Left renal cortex interstitium (tissue), 4 donors: ENCODE measurements around the gene CD244. TPM values are rescaled to one million over a fixed set of nuclear protein-coding genes. Genes with fewer than 3 reads are reported as not detected.

Experiments used
- DNase-seq, 4 donors: peaks; one replicate each; pipeline ENCODE4 v3.0.0-alpha.2; 2013; ENCODE audit warnings: low read depth in 4 of 4, low spot score in 2 of 4, missing footprints in 1 of 4
- polyA plus RNA-seq, 4 donors: library from polyadenylated mRNA; unstranded; fragments of 120-200 nt; gene quantifications; one replicate each; pipeline ENCODE4 v1.2.1, GENCODE V29; 2013; ENCODE audit not compliant: insufficient read length in 4 of 4

The CD244 gene
- polyA plus RNA-seq, 4 donors, result 0.11 to 0.44 (median 0.25) TPM

DNA sequence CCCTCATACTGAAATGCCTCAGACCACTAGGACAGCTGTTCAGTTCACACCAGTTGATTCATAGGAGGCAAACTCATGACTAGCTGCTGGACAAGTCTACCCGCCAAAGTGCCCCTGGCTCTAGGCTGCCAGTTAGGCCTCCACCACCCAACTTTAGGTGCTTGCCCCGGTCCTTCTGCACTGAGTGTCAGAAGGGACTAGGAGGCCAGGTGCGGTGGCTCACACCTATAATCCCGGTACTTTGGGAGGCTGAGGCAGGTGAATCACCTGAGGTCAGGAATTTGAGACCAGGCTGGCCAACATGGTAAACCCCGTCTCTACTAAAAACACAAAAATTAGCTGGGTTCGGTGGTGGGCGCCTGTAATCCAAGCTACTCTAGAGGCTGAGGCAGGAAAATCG lies 47.8 kb downstream of the CD244 start:
- no peak for DNase-seq

DNA sequence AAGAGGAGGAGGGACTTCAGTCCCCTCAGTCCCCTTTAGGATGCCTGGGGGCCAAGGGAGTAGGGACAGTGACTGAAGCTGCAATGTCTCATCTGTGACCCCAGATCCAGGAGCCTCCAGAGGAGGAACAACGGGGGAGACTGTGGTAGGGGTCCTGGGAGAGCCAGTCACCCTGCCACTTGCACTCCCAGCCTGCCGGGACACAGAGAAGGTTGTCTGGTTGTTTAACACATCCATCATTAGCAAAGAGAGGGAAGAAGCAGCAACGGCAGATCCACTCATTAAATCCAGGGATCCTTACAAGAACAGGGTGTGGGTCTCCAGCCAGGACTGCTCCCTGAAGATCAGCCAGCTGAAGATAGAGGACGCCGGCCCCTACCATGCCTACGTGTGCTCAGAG lies 48.4 kb downstream of the CD244 start:
- no peak for DNase-seq

DNA sequence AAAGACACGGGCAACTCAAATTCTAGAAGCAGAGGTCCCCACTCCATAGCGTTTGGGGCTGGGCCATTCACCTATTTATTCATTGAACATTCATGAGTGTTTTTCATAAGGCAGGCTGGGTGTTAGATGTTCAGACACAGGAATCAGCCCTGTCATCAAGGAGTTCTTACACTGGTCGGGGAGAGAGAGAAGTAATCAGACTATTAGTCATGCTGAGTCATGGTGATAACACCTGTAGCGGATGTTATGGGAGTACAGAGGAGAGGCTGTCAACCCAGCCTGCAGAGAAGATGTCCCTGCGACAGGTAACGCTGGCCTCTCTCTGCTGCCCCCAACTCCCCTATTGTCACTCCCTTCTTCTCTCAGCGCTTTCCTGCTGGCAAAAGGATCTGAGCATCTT lies 49.5 kb downstream of the CD244 start:
- no peak for DNase-seq

DNA sequence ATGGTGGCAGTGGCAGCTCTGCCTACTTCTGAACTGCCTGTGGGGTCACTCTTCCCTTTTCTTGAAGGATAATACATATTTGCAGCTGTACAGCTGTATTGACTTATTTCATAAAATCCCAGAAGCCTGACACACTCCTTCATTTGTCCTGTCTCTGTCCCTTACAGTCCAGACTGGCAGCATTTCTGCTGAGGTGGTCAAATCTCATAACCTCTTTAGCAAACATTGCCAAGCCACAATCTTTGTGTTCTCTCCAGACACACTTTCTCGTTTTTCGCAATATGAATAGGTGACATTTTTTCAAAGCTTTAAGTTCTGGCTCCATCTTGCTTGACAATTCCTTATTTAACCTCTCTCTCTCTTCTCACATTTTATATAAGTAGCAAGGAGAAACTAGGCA lies 51.5 kb downstream of the CD244 start:
- no peak for DNase-seq

DNA sequence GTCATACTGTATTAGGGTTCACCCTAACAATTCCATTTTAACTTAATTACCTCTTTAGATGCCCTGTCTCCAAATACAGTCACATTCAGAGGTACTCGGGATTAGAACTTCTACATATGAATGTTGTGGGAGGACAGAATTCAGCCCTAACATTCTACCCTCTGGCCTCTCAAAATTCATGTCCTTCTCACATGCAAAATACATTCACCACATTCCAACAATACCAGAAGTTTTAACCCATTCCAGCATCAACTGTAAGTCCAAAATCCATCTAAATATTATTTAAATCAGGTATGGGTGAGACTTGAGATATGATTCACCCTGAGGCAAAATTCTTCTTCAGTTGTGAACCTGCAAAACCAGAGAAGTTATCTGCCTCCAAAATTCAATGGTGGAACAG lies 52.2 kb downstream of the CD244 start:
- no peak for DNase-seq

DNA sequence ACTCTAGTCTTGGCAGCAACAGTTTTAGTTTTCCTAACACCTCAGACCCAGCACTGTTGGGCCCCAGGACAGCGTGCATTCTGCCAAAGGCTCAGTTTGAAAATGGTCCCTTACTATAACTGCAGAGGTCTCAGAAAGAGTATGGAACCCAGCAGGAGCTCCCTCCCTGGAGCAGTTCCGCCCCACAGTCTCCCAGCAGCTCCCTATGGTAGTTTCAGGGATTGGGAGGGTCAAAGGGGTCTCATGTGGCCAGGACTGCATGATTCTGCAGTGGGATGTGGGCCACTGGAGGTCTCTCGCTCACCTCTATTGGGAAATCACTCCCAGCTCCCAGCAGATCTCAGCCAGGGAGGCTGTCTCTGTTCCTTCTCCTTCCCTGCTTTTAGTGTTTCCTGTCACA lies 54.4 kb downstream of the CD244 start:
- no peak for DNase-seq

DNA sequence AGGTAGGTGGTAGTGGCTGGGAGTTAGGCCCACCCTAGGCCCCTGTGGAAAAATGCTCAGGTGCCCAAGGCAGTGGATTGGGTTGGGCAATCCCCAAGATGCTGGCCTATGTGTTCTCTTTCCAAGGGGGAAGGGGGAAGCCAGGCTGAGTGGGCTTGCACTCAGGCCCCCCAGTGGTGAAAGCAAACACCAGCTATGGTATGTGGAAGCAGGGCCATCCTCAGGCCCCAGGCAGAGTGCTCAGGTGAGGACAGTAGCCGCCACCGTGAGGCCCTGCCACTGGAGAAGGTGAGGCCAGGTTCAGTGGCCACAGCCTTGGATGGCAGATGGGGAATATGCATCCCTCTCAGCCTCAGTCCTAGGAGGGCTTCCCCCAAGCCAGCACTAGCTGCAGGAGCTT lies 54.9 kb downstream of the CD244 start:
- no peak for DNase-seq

DNA sequence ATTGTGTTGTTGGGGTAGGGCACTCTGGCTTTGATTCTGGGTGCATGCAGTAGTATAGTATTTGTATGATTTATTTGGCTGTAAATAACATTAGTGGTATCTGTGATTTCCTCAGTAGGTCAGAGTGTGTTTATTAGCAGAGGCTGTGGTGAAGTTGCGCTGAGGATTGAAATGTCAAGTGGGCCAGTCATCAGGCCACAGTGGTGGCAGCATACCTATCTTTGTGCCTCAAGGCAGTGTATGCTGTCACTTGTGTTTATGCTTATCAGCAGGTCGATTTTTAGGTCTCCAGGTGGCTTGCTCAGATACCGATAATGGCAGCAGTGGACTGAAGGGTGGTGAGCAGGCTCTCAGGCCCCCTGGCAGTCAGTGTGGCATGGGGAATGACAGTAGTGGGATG lies 55.4 kb downstream of the CD244 start:
- no peak for DNase-seq

DNA sequence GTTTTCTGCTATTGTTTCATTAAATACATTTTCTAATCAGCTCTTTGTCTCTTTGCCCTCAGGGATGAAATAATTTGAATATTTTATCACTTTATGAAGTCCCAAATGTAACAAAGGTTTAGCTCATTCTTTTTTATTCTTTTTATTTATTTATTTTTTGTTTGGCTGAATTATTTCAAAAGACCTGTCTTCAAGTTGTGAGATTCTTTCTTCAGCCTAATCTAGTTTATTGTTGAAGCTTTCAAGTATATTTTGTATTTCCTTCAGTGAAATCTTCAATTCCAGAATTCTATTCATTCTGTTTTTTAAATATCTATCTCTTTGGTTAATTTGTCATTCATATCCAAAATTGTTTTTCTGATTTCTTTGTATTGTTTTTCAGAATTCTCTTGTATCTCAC lies 55.9 kb downstream of the CD244 start:
- no peak for DNase-seq

DNA sequence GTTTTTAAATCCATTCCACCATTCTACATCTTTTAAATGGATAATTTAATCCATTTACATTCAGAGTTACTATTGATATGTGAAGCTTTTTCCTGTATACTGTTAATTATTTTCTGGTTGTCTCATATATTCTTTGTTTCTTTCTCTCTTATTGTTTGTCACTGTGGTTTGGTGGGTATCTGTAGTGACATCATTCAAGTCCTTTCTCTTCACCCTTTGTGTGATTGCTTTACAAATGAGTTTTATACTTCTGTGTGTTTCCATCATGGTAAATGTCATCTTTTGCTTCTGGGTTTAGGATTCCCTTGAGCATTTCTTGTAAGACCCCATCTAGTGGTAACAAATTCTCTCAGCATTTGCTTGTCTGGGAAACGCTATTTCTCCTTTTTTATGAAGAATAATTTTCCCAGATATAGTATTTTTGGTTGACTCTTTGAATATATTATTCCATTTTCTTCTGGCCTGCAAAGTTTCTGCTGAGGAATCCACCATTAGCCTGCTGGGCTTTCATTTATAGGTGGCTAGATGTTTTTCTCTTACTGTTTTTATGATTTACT lies 56.5 kb downstream of the CD244 start:
- no peak for DNase-seq

DNA sequence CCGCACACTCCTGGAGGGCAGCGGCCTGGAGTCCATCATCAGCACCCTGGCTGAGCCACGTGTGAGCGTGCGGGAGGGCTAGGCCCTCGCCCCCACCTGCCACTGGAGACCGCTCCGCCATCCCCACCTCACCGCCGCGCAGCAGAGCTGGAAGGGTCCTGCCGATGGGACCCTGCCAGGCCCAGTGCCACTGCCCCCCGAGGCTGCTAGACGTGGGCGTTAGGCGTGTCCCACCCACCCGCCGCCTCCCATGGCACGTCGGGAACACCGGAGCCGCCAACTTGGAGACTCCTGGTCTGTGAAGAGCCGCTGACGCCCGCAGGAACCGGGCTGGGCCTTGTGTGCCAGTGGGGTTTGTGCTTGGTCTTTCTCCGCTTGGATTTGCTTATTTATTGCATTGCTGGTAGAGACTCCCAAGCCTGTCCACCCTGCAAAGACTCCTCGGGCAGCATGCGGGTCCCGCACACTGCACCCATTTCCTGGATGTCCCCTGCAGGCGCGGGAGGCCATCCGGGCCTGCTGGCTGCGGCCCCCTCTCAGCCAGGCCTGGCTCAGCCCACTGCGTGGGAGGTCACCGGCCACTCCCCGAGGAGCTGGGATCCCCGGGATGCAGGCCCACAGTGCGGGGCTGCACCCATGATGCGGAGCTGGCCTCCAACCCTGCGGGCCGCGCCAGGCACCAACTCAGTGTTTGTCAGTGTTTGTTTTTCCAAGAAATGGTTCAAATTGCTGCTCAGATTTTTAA lies 60.7 kb downstream of the CD244 start:
- no peak for DNase-seq

DNA sequence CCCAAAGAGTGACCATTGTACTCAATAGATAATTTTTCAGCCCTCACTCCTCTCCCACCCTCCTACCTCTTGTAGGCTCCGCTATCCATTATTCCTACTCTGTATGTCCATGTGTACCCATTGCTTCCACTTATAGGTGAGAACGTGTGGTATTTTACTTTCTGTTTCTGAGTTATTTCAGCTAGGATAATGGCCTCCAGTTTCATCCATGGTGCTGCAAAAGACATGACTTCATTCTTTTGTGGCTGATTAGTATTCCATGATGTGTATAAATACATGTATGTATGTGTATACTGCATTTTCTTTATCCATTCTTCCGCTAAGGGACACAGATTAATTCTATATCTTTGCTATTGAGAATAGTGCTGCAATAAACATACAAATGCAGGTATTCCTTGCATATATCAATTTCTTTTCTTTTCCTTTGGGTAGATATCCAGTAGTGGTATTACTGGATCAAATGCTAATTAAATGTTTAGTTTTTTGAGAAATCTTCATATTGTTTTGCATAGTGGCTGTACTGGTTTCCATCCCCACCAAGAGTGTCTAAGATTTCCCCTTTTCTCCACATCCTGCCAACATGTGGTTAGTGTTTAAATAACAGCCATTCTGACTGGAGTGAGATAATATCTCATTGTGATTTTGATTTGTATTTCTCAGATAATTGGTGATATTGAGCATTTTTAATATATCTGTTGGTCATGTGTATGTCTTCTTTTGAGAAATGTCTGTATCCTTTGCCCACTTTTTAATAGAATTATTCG lies 61.9 kb downstream of the CD244 start:
- DNase-seq, result no peak

DNA sequence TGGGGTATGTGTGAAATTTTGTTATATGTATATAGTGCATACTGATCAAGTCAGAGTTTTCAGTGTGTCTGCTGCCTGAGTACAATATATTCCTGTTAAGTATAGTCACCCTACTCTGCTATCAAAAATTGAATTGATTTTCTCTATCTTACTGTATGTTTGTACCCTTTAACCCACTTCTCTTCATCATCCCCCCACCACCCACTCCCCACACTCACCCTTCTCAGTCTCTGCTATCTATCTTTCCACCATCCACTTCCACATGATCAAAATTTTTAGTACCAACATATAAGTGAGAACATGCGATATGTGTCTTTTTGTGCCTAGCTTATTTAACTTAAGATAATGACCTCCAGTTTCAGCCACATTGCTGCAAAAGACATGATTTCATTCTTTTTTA lies 62.5 kb downstream of the CD244 start:
- DNase-seq, result no peak

DNA sequence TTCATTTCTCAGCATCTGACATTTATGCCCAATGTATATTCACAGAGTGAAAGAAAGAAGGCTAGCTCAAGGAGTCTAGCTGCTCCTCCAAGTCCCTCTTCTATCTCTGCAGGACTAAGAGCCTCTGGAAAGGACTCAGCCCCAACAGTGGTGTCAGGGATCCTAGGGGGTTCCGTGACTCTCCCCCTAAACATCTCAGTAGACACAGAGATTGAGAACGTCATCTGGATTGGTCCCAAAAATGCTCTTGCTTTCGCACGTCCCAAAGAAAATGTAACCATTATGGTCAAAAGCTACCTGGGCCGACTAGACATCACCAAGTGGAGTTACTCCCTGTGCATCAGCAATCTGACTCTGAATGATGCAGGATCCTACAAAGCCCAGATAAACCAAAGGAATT lies 63.0 kb downstream of the CD244 start:
- no peak for DNase-seq

DNA sequence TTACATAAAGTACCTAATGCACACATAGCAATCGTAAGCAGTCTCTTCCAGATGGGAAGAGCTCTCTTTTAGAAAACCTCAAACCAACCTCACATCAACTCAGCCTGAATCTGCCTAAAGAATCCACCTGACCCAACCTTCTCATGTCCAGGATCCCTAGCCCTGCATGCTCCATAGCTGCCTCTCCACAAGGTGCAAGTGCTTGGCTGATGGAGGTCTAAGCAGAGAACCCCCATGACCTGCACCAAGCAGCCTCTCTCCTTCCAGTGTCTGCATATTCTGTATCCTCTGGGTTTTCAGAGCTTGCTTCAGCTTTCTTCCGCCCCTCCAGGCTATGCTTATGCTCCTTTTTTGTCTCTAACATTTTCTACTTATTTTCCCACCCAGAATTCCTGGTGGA lies 64.2 kb downstream of the CD244 start:
- no peak for DNase-seq

DNA sequence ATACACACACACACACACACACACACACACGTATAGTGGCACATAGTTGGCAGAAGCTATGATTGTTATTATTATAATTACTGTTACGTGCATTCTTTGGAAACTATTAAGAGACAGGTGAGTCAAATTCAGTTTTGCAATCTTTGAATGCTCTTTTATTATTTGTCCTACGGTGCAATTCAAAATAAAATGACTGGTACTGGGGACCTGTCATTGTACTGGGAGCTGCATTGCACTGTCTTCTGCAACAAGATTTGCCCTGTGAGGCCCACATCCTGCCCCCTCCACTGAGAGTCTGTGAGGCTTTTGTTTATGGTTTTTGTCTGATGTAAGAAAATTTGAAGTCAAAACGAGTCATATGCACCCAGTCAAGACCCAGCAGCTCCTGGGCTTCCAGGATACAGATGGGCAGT lies 64.8 kb downstream of the CD244 start:
- no peak for DNase-seq

DNA sequence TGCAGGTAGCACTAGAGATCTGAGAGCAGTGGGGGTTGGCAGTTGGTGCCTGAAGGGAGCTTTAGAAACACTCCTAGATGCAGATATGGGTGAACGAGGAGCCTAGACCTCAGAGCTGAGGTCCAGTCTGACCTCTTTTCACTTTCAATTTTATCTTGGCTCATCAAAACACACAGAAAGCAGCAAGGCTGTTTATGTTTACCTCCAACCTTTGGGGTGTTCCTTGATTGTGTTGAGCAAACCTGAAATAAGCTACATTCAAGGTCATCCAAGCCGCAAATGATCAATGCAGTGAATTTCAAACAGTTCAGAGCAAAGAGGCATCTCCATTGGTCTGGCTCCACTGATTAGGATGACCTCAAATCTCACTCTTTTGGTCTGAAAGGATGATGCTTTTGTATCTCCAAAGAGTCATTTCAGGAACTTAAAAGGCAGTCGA lies 65.4 kb downstream of the CD244 start:
- DNase-seq, result no peak

DNA sequence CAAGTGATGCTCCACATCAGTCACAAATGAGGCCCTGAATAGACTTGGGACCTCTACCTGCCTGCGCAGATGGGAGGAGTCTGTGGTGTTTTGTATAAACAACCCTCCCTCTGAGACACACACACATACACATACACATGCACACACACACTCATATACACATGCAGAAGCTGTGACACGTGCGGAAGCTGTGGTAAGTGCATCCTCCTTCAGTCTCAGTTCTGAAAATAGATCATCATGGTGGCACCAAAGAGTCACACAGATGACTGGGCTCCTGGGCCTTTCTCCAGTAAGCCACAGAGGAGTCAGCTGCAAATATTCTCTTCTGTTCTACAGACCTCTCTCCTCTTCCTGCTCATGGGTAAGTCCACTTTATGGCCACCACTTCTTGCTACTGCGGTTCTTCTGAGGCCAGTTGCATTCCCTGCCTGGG lies 66.7 kb downstream of the CD244 start, which contains the start of gene LY9:
Gene LY9, plus strand, starts transcription at position 224 of the 433 bp plus-strand sequence. Its CDS starts 14 bp downstream, at position 238.
- no peak for DNase-seq

DNA sequence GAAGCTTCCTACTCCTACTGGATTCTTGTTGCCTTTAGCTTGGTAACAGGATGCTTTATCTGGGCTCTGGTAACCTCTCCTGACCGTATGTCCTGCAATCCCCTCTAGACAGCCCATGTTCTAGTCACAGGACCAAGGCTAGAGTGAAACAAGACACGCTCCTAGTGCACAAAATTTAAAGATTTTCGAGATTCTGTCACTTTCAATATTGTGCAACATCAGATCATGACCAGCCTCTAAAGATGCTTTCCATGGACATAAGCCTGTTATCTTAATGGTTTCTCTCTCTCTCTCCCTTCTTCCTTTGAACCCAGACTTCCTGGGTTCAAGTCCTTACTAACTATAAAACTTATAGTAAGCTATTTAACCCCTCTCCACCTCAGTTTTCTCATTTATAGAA lies 68.3 kb downstream of the CD244 start:
- no peak for DNase-seq

DNA sequence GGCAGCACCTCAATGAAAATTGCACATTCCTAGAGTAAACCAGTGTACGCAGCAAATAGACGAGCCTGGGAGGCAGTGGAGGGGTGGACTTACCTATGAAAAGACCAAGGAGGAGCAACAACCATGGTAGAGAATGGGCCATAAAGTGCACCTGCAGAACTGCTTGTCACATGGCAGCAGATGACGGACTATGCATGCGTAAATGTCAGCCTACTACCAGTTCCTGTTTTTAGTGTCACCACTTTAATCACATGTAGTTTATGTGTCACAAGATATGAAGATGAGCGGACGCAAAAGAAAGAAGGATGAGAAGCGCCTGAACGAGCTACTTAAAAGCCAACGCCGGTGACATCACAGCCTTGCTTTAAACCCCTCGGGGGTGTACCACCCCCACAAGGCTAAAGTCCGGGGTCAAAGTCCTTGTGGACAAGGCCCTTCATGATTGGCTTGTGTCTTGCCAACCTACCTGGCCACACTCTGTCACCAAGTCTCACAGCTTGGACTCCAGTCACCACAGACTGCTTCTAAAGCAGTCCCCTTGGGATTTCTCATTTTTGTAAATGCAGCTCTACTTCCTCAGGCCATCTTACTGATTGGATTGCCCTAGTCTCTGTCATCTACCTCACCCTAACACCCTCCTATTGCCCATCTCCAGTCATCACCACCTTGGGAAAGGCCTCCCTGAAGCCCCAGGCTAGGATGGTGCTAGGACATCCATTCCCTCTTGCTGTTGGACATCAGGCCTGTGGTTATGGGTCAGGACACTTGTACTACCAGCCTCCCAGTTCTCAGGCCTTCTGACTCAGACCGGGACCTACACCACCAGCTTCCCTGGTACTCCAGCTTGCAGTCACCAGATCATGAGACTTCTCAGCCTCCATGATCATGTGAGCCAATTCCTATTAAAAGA lies 72.7 kb downstream of the CD244 start:
- DNase-seq, result no peak
